ENCODE results near the gene CENPA.

GRCh38 chr2:26785431-26786206 lies at the start of gene CENPA:
- no peak for TF ChIP-seq POLR2A (IDR thresholded peaks at IDR 0.05)
- TF ChIP-seq, protein P1, sequence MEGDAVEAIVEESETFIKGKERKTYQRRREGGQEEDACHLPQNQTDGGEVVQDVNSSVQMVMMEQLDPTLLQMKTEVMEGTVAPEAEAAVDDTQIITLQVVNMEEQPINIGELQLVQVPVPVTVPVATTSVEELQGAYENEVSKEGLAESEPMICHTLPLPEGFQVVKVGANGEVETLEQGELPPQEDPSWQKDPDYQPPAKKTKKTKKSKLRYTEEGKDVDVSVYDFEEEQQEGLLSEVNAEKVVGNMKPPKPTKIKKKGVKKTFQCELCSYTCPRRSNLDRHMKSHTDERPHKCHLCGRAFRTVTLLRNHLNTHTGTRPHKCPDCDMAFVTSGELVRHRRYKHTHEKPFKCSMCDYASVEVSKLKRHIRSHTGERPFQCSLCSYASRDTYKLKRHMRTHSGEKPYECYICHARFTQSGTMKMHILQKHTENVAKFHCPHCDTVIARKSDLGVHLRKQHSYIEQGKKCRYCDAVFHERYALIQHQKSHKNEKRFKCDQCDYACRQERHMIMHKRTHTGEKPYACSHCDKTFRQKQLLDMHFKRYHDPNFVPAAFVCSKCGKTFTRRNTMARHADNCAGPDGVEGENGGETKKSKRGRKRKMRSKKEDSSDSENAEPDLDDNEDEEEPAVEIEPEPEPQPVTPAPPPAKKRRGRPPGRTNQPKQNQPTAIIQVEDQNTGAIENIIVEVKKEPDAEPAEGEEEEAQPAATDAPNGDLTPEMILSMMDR (IDR thresholded peaks at IDR 0.05), result peak; percentile 39 to 53 (median 42)
